ENCODE results near the gene ENOX1.

GRCh38 chr13:43782686-43783085 lies 4.1 kb downstream of the ENOX1 start:
- no peak for TF ChIP-seq POLR2A (IDR thresholded peaks at IDR 0.05)
- no peak for TF ChIP-seq CTCF (IDR thresholded peaks at IDR 0.05)

Measured in testis (tissue), 2 donors.